ENCODE data around the gene GUCA1A.

DNA sequence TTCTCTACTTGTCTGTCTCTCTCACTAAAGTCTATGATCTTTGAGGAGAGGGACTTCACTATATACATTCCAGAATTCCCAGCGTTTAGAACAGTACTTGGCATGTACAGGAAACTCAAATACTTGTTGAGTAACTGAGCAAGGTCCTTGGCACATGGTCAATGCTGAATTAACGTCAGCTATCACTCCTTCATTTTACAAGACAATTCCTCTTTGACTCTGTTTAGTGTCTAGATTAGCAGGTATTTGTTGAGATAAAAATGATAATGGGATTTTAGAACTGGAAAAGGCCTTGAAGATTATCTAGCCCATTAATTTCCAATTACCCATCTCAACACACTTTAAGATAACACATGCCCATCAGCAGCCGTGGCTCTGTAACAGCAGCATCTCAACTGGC, 28.2 kb downstream of the GUCA1A start:
- TF ChIP-seq, protein P1, sequence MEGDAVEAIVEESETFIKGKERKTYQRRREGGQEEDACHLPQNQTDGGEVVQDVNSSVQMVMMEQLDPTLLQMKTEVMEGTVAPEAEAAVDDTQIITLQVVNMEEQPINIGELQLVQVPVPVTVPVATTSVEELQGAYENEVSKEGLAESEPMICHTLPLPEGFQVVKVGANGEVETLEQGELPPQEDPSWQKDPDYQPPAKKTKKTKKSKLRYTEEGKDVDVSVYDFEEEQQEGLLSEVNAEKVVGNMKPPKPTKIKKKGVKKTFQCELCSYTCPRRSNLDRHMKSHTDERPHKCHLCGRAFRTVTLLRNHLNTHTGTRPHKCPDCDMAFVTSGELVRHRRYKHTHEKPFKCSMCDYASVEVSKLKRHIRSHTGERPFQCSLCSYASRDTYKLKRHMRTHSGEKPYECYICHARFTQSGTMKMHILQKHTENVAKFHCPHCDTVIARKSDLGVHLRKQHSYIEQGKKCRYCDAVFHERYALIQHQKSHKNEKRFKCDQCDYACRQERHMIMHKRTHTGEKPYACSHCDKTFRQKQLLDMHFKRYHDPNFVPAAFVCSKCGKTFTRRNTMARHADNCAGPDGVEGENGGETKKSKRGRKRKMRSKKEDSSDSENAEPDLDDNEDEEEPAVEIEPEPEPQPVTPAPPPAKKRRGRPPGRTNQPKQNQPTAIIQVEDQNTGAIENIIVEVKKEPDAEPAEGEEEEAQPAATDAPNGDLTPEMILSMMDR (IDR thresholded peaks at IDR 0.05; ENCODE audit: insufficient read depth, low read length, poor library complexity, severe bottlenecking), result no peak
- TF ChIP-seq EZH2phosphoT487 (conservative IDR thresholded peaks at IDR 0.05; ENCODE audit: low read length), result no peak

Measured in SU-DHL-6 (cell line).